Measurements from ENCODE around the gene NHLRC2. TPM values are rescaled to one million over a fixed set of nuclear protein-coding genes. Genes with fewer than 3 reads are reported as not detected.

The NHLRC2 gene
- total and polyA plus RNA-seq, 4 donors = 4.2 to 49.0 (median 26.9) TPM

GRCh38 chr10:113920875-113921274 is 66.4 kb downstream of the NHLRC2 start:
- H3K27ac ChIP-seq (ENCODE audit: low read depth in 1 of 2, low read length in 1 of 2) = no peak overlapping the region
- H3K36me3 ChIP-seq (ENCODE audit: control insufficient read depth in 4 of 4, insufficient read depth in 4 of 4, low read length in 4 of 4) = no peaks in the 10 kb centered on the region
- peaks cover 2 to 12% (median 4%) of the 10 kb centered on the region in 5 donors for H3K4me1 ChIP-seq (ENCODE audit: control insufficient read depth in 5 of 5, insufficient read depth in 5 of 5, low read length in 5 of 5)
- ATAC-seq (ENCODE audit: insufficient read depth, low FRiP score) (no peak), DNase-seq (peak in 2 of 3 donors; percentile 15 to 31)
- H3K9me3 ChIP-seq (ENCODE audit: control insufficient read depth in 4 of 4, insufficient read depth in 3 of 4, low read length in 3 of 4) = peaks cover 0 to 6% (median 0%) of the 10 kb centered on the region in 4 donors
- H3K9ac ChIP-seq (ENCODE audit: insufficient read depth in 1 of 2, low read length in 2 of 2) = peak overlapping the region in 1 of 2 donors; percentile 4
- no peaks in the 10 kb centered on the region for H3K27me3 ChIP-seq (ENCODE audit: control insufficient read depth in 3 of 3, insufficient read depth in 3 of 3, low read length in 2 of 3)
- H3K4me3 ChIP-seq = no peak overlapping the region
- 44 to 51% methylated on average over 3 of the region's 3 CpGs for WGBS, 2 donors
- TF ChIP-seq CTCF (IDR thresholded peaks at IDR 0.05; ENCODE audit: control extremely low read depth, extremely low read depth) = no peak

GRCh38 chr10:113921561-113922370 is 67.3 kb downstream of the NHLRC2 start:
- H3K9ac ChIP-seq (ENCODE audit: insufficient read depth in 1 of 2, low read length in 2 of 2) = no peak overlapping the region
- H3K36me3 ChIP-seq (ENCODE audit: control insufficient read depth in 4 of 4, insufficient read depth in 4 of 4, low read length in 4 of 4) = no peaks in the 10 kb centered on the region
- no peaks in the 10 kb centered on the region for H3K27me3 ChIP-seq (ENCODE audit: control insufficient read depth in 3 of 3, insufficient read depth in 3 of 3, low read length in 2 of 3)
- ATAC-seq (ENCODE audit: insufficient read depth, low FRiP score) (no peak), DNase-seq (peak in 2 of 3 donors; percentile 76 to 82)
- TF ChIP-seq CTCF (IDR thresholded peaks at IDR 0.05; ENCODE audit: control extremely low read depth, extremely low read depth) = no peak
- H3K9me3 ChIP-seq (ENCODE audit: control insufficient read depth in 4 of 4, insufficient read depth in 3 of 4, low read length in 3 of 4) = peaks cover 0 to 6% (median under 1%) of the 10 kb centered on the region in 4 donors
- peak overlapping the region in 1 of 2 donors; percentile 47 for H3K27ac ChIP-seq (ENCODE audit: low read depth in 1 of 2, low read length in 1 of 2)
- WGBS, 2 donors = 39 to 56% methylated on average over 5 of the region's 5 CpGs
- H3K4me1 ChIP-seq (ENCODE audit: control insufficient read depth in 5 of 5, insufficient read depth in 5 of 5, low read length in 5 of 5) = peaks cover 2 to 12% (median 5%) of the 10 kb centered on the region in 5 donors
- no peak overlapping the region for H3K4me3 ChIP-seq

- Histone ChIP-seq H3K9ac (ENCODE audit: insufficient read depth in 1 of 2, low read length in 2 of 2) (no peak overlapping the region), H3K4me1 (ENCODE audit: control insufficient read depth in 5 of 5, insufficient read depth in 5 of 5, low read length in 5 of 5) (peaks cover 2 to 12% (median 5%) of the 10 kb centered on the region in 5 donors), H3K27ac (ENCODE audit: low read depth in 1 of 2, low read length in 1 of 2) (peak overlapping the region in 1 of 2 donors; percentile 5), H3K4me3 (no peak overlapping the region), H3K27me3 (ENCODE audit: control insufficient read depth in 3 of 3, insufficient read depth in 3 of 3, low read length in 2 of 3) (no peaks in the 10 kb centered on the region), H3K9me3 (ENCODE audit: control insufficient read depth in 4 of 4, insufficient read depth in 3 of 4, low read length in 3 of 4) (peaks cover 0 to 6% (median under 1%) of the 10 kb centered on the region in 4 donors), H3K36me3 (ENCODE audit: control insufficient read depth in 4 of 4, insufficient read depth in 4 of 4, low read length in 4 of 4) (no peaks in the 10 kb centered on the region)
- WGBS, 2 donors = 43 to 44% methylated on average over 8 of the region's 8 CpGs
- DNase-seq (no peak), ATAC-seq (ENCODE audit: insufficient read depth, low FRiP score) (no peak)
- no peak for TF ChIP-seq CTCF (IDR thresholded peaks at IDR 0.05; ENCODE audit: control extremely low read depth, extremely low read depth)
Measured at GRCh38 chr10:113922787-113923570, 68.5 kb downstream of the NHLRC2 start.
